GM10248 (cell line): Measurements from ENCODE around the gene LAMTOR1.

ENCODE experiments used
- CTCF ChIA-PET: fragments of 300-600 bp; sonication (Branson Sonifier 250); formaldehyde crosslinking; extraction: SDS; loops from one replicate; lab custom pipeline; 2021; ENCODE audit warnings: antibody characterized with exemption; lab: Yijun Ruan, JAX
- POLR2A ChIA-PET: fragments of 350-650 bp; sonication (Branson Sonifier 250); formaldehyde crosslinking; extraction: SDS; loops from one replicate; lab custom pipeline; 2020; ENCODE audit warnings: antibody characterized with exemption; lab: Yijun Ruan, JAX
- DNase-seq: peaks from one replicate; pipeline ENCODE4 v3.0.0; 2012; ENCODE audit errors: extremely low spot score
- TF ChIP-seq, protein P1 (sequence below): IDR thresholded peaks from 2 replicates; pipeline ENCODE4 v1.5.1; 2012; ENCODE audit warnings: mild to moderate bottlenecking, low read depth; ENCODE audit errors: extremely low read depth, missing control alignments, control extremely low read depth

The LAMTOR1 gene

GRCh38 chr11:72070491-72070890 lies 32.6 kb downstream of the LAMTOR1 start:
- CTCF ChIA-PET = interaction anchor here (1.4 to 3.1 kb wide), 4 partner anchors 8 to 139 kb away, joined by 3 to 14 read pairs (median 8); no protein-coding TSS in a partner anchor
- TF ChIP-seq, protein P1, sequence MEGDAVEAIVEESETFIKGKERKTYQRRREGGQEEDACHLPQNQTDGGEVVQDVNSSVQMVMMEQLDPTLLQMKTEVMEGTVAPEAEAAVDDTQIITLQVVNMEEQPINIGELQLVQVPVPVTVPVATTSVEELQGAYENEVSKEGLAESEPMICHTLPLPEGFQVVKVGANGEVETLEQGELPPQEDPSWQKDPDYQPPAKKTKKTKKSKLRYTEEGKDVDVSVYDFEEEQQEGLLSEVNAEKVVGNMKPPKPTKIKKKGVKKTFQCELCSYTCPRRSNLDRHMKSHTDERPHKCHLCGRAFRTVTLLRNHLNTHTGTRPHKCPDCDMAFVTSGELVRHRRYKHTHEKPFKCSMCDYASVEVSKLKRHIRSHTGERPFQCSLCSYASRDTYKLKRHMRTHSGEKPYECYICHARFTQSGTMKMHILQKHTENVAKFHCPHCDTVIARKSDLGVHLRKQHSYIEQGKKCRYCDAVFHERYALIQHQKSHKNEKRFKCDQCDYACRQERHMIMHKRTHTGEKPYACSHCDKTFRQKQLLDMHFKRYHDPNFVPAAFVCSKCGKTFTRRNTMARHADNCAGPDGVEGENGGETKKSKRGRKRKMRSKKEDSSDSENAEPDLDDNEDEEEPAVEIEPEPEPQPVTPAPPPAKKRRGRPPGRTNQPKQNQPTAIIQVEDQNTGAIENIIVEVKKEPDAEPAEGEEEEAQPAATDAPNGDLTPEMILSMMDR = no peak
- no peak for DNase-seq
- POLR2A ChIA-PET = no interaction called here

DNA sequence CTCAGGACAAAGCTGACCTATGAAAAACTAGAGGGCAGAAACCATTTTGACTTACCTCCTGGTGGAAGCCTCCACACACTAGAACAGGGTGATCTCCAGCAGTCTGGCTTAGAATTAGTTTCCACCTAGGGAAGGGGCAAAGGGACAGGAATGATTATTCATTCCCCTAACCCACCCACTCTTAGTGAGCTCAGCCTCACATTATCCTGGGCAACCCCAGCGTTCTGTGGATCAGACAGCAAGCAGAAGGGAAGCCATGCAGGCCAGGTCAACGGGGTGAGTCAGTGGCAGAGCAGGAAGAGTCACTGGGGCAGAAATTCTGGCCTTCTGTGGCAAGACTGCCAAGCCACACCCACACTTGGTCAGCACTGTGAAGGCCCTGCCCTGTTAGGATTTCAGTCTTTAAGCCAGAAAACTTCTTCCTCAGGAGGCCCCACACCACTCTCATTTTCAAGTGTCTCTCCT lies 33.3 kb downstream of the LAMTOR1 start:
- POLR2A ChIA-PET = interaction anchor here (0.5 to 1.3 kb wide), 2 partner anchors 29 to 221 kb away, joined by 3 read pairs; no protein-coding TSS in a partner anchor
- DNase-seq = peak; percentile 26
- CTCF ChIA-PET = interaction anchor here (0.7 to 3.8 kb wide), 9 partner anchors 8 to 138 kb away, joined by 3 to 21 read pairs (median 6); no protein-coding TSS in a partner anchor
- TF ChIP-seq, protein P1 = no peak

GRCh38 chr11:72069200-72069599 lies 33.9 kb downstream of the LAMTOR1 start:
- POLR2A ChIA-PET = interaction anchor here (0.5 to 1.3 kb wide), 3 partner anchors 28 to 221 kb away, joined by 3 read pairs; no protein-coding TSS in a partner anchor
- CTCF ChIA-PET = interaction anchor here (0.7 to 3.8 kb wide), 11 partner anchors 8 to 345 kb away, joined by 3 to 21 read pairs (median 4); no protein-coding TSS in a partner anchor

GRCh38 chr11:72067676-72068075 lies 35.4 kb downstream of the LAMTOR1 start:
- ChIA-PET POLR2A (no interaction called here), CTCF (interaction anchor here (0.8 to 3.8 kb wide), 11 partner anchors 9 to 364 kb away, joined by 3 to 21 read pairs (median 7); no protein-coding TSS in a partner anchor)
- DNase-seq = no peak
- TF ChIP-seq, protein P1 = no peak

More at GRCh38 chr11:72069200-72069599, 33.9 kb downstream of the LAMTOR1 start:
- TF ChIP-seq, protein P1 = no peak
- DNase-seq = peak; percentile 35

DNA sequence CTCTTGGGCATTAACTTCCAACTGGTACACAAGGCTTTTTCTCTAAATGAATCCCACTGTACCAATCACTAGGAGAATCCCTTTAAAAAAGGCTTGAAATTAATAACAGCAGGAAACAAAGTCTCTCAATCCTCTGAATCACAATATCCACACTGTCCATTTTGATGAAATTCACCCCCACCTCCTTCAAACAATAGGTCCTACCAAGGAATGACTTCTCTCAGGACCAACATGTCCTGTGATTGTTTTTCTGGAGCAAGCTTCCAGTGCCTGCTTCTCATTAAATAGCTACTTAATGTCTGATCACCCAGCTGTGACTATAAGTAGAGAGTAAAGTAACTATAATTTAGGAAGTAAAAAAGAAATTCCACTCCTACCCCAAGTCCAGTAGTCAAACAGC lies 35.8 kb downstream of the LAMTOR1 start:
- no peak for DNase-seq
- POLR2A ChIA-PET = no interaction called here
- TF ChIP-seq, protein P1 = no peak
- CTCF ChIA-PET = interaction anchor here (0.8 to 3.8 kb wide), 10 partner anchors 9 to 364 kb away, joined by 3 to 21 read pairs (median 7); no protein-coding TSS in a partner anchor

DNA sequence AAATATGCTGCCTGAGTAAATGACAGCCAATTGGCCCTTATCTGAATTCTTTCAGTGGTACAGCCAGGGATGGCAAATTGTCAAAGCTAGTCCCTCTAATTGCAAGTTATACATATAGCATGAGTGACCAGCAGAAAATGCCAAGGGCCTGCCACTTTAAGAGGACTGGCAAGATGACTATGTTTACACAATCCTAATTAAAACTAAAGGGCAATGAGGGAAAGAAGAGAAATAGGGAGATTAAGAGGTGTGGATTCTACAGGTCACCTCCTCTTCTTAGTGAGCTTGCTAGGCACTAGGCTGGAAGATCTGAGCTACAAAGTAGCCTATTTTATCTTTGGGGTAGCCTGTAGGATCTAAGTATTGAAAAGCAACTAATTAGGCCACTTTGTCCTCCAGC lies 36.2 kb downstream of the LAMTOR1 start:
- TF ChIP-seq, protein P1 = no peak
- ChIA-PET POLR2A (no interaction called here), CTCF (interaction anchor here (1.0 to 3.8 kb wide), 9 partner anchors 12 to 364 kb away, joined by 3 to 21 read pairs (median 4); no protein-coding TSS in a partner anchor)
- no peak for DNase-seq
